Panc1 (cell line): Measurements from ENCODE around the gene DUS1L. TPM values are rescaled to one million over a fixed set of nuclear protein-coding genes. Genes with fewer than 3 reads are reported as not detected.

ENCODE experiments used
- ATAC-seq: fragments of 200-7000 bp; cut with Tn5 transposase; 2 replicates; pipeline ENCODE4 v1.9.1; 2020; ENCODE audit warnings: mild to moderate bottlenecking, moderate library complexity
- BruUV-seq: library from RNA; stranded (reverse); fragments of 400-500 nt; replicated peaks from 2 replicates; lab custom pipeline; 2021; lab: Mats Ljungman, UMichigan
- CTCF ChIA-PET: fragments of 300-600 bp; sonication (Branson Sonifier 250); formaldehyde crosslinking; loops from one replicate; lab custom pipeline; 2022; ENCODE audit warnings: antibody characterized with exemption; lab: Charles Lee
- POLR2A ChIA-PET: fragments of 300-600 bp; sonication (Branson Sonifier 250); formaldehyde crosslinking; loops from one replicate; lab custom pipeline; 2022; ENCODE audit warnings: antibody characterized with exemption; lab: Charles Lee
- DNase-seq: peaks from one replicate; pipeline ENCODE4 v3.0.0-alpha.2; 2010; ENCODE audit warnings: low read depth, low spot score
- H3K27ac ChIP-seq: 2 replicates; pipeline ENCODE4 v1.5.1; 2011; ENCODE audit warnings: mild to moderate bottlenecking, low read length, inconsistent platforms
- H3K27me3 ChIP-seq: fragments of 200-500 bp; sonication (Bioruptor generic); 2 replicates; pipeline ENCODE4 v1.6.0; 2014; ENCODE audit warnings: low read length, inconsistent platforms; ENCODE audit not compliant: control insufficient read depth, insufficient read depth
- H3K36me3 ChIP-seq: fragments of 200-500 bp; sonication (Bioruptor generic); 2 replicates; pipeline ENCODE4 v1.5.1; 2014; ENCODE audit warnings: inconsistent platforms, mild to moderate bottlenecking, low read length, moderate library complexity; ENCODE audit not compliant: control insufficient read depth, insufficient read depth
- H3K4me1 ChIP-seq: 2 replicates; pipeline ENCODE4 v1.5.1; 2011; ENCODE audit warnings: inconsistent platforms, mild to moderate bottlenecking, low read length, moderate library complexity; ENCODE audit not compliant: control insufficient read depth, insufficient read depth
- H3K4me3 ChIP-seq, 2 experiments: 2 replicates each; pipeline ENCODE4 v1.5.1; 2011 to 2012; ENCODE audit warnings: low read depth in 2 of 2, low read length in 2 of 2, mild to moderate bottlenecking in 2 of 2, inconsistent platforms in 1 of 2, moderate library complexity in 1 of 2
- H3K9me3 ChIP-seq: fragments of 200-500 bp; sonication (Bioruptor generic); 2 replicates; pipeline ENCODE4 v1.5.1; 2014; ENCODE audit warnings: low read depth, mild to moderate bottlenecking, inconsistent platforms, low read length, moderate library complexity; ENCODE audit not compliant: control insufficient read depth, insufficient read depth
- POLR2AphosphoS5 ChIP-seq: IDR thresholded peaks from 2 replicates; pipeline ENCODE4 v1.6.1; 2012; ENCODE audit warnings: mild to moderate bottlenecking, low read depth, low read length, moderate library complexity
- SIN3A ChIP-seq: IDR thresholded peaks from 2 replicates; pipeline ENCODE4 v1.6.1; 2012; ENCODE audit warnings: low read depth, mild to moderate bottlenecking, low read length, moderate library complexity, borderline replicate concordance; ENCODE audit not compliant: insufficient read depth
- TCF7L2 ChIP-seq: IDR thresholded peaks from 2 replicates; pipeline ENCODE4 v1.6.1; 2011; ENCODE audit warnings: mild to moderate bottlenecking, low read depth, low read length, inconsistent platforms
- in situ Hi-C: cut with HindIII; loops from 2 replicates; pipeline ENCODE4 v1.10.0; 2016; ENCODE audit warnings: low sequenced_read_pairs, low pct_unique_long_range_greater_than_20kb
- intact Hi-C: fragments of 100-400 bp; cut with micrococcal nuclease; formaldehyde crosslinking; loops from one replicate; pipeline ENCODE4 v1.10.0; 2022; ENCODE audit not compliant: unreplicated experiment
- total RNA-seq: library from RNA; stranded (reverse); gene quantifications from one replicate; pipeline ENCODE4 v1.2.1, GENCODE V29; 2021; ENCODE audit not compliant: unreplicated experiment
- TF ChIP-seq, protein P1 (sequence below), 2 experiments: IDR thresholded peaks; 2 replicates each; pipeline ENCODE4 v1.6.1; 2011 to 2012; ENCODE audit warnings: low read depth in 2 of 2, control low read depth in 1 of 2, low read length in 1 of 2, mild to moderate bottlenecking in 1 of 2, moderate library complexity in 1 of 2; ENCODE audit not compliant: insufficient read depth in 1 of 2
- TF ChIP-seq, protein P2 (sequence below): fragments of 450-650 bp; IDR thresholded peaks from 2 replicates; pipeline ENCODE4 v1.5.1; 2017; ENCODE audit warnings: mild to moderate bottlenecking

The DUS1L gene
- total RNA-seq, 1 experiment from 2014 or later: 115 TPM

DNA sequence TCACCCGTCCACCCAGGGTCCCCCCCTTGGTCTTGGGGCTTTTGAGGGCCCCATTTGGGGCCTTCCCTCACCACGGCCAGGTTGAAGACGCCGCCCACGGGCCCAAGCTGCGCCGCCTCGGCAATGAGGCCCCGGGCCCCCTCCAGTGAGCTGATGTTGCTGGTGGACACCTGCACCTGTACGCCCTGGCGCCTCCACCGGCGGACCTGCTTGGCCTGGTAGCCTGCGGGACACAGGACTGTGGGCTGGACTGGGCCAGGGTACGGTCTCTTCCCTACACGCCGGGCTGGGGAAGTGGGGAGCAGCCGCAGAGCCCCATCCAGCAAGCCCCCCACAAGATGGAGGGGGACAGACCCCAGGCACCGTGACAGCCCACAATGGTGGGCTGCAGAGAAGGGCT is 16.9 kb upstream of the DUS1L start:
- DNase-seq (no peak), ATAC-seq (no peak)
- ChIA-PET POLR2A (no interaction called here), CTCF (no interaction called here)
- Histone ChIP-seq H3K4me3 (no peak overlapping the region), H3K4me1 (peaks cover 16% of the 10 kb centered on the region), H3K27me3 (no peaks in the 10 kb centered on the region), H3K27ac (no peak overlapping the region), H3K9me3 (no peaks in the 10 kb centered on the region), H3K36me3 (peaks cover 12% of the 10 kb centered on the region)
- intact Hi-C loops (no loop called here), in situ Hi-C loops (no loop called here)
- BruUV-seq: no TSS peak
- TF ChIP-seq POLR2AphosphoS5 (no peak), TCF7L2 (no peak), SIN3A (no peak)
- TF ChIP-seq, protein P1, sequence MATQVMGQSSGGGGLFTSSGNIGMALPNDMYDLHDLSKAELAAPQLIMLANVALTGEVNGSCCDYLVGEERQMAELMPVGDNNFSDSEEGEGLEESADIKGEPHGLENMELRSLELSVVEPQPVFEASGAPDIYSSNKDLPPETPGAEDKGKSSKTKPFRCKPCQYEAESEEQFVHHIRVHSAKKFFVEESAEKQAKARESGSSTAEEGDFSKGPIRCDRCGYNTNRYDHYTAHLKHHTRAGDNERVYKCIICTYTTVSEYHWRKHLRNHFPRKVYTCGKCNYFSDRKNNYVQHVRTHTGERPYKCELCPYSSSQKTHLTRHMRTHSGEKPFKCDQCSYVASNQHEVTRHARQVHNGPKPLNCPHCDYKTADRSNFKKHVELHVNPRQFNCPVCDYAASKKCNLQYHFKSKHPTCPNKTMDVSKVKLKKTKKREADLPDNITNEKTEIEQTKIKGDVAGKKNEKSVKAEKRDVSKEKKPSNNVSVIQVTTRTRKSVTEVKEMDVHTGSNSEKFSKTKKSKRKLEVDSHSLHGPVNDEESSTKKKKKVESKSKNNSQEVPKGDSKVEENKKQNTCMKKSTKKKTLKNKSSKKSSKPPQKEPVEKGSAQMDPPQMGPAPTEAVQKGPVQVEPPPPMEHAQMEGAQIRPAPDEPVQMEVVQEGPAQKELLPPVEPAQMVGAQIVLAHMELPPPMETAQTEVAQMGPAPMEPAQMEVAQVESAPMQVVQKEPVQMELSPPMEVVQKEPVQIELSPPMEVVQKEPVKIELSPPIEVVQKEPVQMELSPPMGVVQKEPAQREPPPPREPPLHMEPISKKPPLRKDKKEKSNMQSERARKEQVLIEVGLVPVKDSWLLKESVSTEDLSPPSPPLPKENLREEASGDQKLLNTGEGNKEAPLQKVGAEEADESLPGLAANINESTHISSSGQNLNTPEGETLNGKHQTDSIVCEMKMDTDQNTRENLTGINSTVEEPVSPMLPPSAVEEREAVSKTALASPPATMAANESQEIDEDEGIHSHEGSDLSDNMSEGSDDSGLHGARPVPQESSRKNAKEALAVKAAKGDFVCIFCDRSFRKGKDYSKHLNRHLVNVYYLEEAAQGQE (IDR thresholded peaks at IDR 0.05; ENCODE audit: insufficient read depth in 1 of 2, low read depth in 2 of 2, low read length in 1 of 2): no peak

DNA sequence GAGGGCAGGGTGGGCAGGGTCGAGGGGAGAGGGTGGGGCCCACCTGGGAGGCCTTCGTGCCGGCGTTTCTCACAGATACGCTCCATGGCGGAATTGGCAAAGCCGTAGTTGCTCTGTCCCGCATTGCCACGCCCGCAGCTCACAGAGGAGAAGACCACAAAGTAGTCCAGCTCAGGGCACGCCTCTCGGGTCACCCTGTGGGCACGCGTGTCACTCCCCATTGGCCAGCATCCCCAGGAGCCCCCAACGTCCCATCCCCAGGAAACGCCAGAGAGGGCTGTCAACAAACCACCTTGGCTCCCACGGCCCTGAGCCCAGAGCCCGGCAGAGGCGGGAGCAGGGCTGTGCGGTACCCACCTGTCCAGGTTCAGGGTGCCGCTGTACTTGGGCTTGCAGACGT is 16.4 kb upstream of the DUS1L start:
- peaks cover 18% of the 10 kb centered on the region for H3K4me1 ChIP-seq
- ChIA-PET POLR2A (no interaction called here), CTCF (no interaction called here)
- in situ Hi-C loops (no loop called here), intact Hi-C loops (no loop called here)
- peaks cover 10% of the 10 kb centered on the region for H3K36me3 ChIP-seq
- H3K27me3 ChIP-seq: no peaks in the 10 kb centered on the region
- DNase-seq: no peak
- TF ChIP-seq, protein P1 (IDR thresholded peaks at IDR 0.05; ENCODE audit: insufficient read depth in 1 of 2, low read depth in 2 of 2, low read length in 1 of 2): no peak
- TF ChIP-seq TCF7L2 (no peak), SIN3A (no peak), POLR2AphosphoS5 (no peak)
- TF ChIP-seq, protein P2, sequence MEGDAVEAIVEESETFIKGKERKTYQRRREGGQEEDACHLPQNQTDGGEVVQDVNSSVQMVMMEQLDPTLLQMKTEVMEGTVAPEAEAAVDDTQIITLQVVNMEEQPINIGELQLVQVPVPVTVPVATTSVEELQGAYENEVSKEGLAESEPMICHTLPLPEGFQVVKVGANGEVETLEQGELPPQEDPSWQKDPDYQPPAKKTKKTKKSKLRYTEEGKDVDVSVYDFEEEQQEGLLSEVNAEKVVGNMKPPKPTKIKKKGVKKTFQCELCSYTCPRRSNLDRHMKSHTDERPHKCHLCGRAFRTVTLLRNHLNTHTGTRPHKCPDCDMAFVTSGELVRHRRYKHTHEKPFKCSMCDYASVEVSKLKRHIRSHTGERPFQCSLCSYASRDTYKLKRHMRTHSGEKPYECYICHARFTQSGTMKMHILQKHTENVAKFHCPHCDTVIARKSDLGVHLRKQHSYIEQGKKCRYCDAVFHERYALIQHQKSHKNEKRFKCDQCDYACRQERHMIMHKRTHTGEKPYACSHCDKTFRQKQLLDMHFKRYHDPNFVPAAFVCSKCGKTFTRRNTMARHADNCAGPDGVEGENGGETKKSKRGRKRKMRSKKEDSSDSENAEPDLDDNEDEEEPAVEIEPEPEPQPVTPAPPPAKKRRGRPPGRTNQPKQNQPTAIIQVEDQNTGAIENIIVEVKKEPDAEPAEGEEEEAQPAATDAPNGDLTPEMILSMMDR: no peak
- no peaks in the 10 kb centered on the region for H3K9me3 ChIP-seq
- no peak overlapping the region for H3K4me3 ChIP-seq
- no TSS peak for BruUV-seq
- H3K27ac ChIP-seq: no peak overlapping the region
- ATAC-seq: no peak
